Common myeloid progenitor, CD34-positive (primary cell): ENCODE results near the gene NOTUM.
A peak's percentile ranks its signal among the peaks of the same experiment; 100 is the strongest.

Experiments
- CTCF ChIA-PET: fragments of 350-600 bp; sonication (Branson Sonifier 250); formaldehyde crosslinking; loops from one replicate; lab custom pipeline; 2021; ENCODE audit warnings: antibody characterized with exemption; lab: Charles Lee
- POLR2A ChIA-PET: fragments of 350-600 bp; sonication (Branson Sonifier 250); formaldehyde crosslinking; loops from one replicate; lab custom pipeline; 2021; ENCODE audit warnings: antibody characterized with exemption; lab: Charles Lee
- DNase-seq, 3 donors: peaks; one replicate each; pipeline versions ENCODE4 v3.0.0 to v3.0.0-alpha.2; 2013
- H3K27ac ChIP-seq, 2 experiments: 1 replicate in 1 of 2; 2 replicates in 1 of 2; pipeline ENCODE4 v1.7.0; 2013; ENCODE audit warnings: inconsistent platforms in 2 of 2, low read length in 2 of 2, mild to moderate bottlenecking in 2 of 2, low read depth in 1 of 2, moderate library complexity in 1 of 2; ENCODE audit not compliant: severe bottlenecking in 2 of 2, insufficient read depth in 1 of 2, poor library complexity in 1 of 2
- H3K27me3 ChIP-seq, 5 experiments: replicated peaks in 2 of 5; 1 replicate in 3 of 5; 2 replicates in 2 of 5; pipeline versions ENCODE4 v1.6.1 to v1.7.0; 2013; ENCODE audit warnings: low read length in 4 of 5, mild to moderate bottlenecking in 2 of 5, moderate library complexity in 2 of 5, inconsistent platforms in 1 of 5; ENCODE audit not compliant: insufficient read depth in 5 of 5, control insufficient read depth in 4 of 5
- H3K36me3 ChIP-seq, 4 experiments: 1 replicate in 2 of 4; 2 replicates in 2 of 4; pipeline versions ENCODE4 v1.6.1 to v1.7.0; 2013; ENCODE audit warnings: low read length in 3 of 4, control low read depth in 1 of 4, mild to moderate bottlenecking in 1 of 4; ENCODE audit not compliant: control insufficient read depth in 4 of 4, insufficient read depth in 4 of 4
- H3K4me1 ChIP-seq, 4 experiments: 1 replicate in 3 of 4; 2 replicates in 1 of 4; pipeline versions ENCODE4 v1.6.1 to v1.7.1; 2013; ENCODE audit warnings: low read length in 3 of 4, mild to moderate bottlenecking in 3 of 4, control low read depth in 1 of 4, inconsistent platforms in 1 of 4, moderate library complexity in 1 of 4; ENCODE audit not compliant: control insufficient read depth in 4 of 4, insufficient read depth in 4 of 4; ENCODE audit errors: control extremely low read depth in 1 of 4
- H3K4me3 ChIP-seq, 7 experiments: 1 replicate in 4 of 7; 2 replicates in 3 of 7; pipeline versions ENCODE4 v1.5.1 to v1.7.0; 2013; ENCODE audit warnings: mild to moderate bottlenecking in 7 of 7, low read length in 6 of 7, moderate library complexity in 6 of 7, inconsistent platforms in 2 of 7, low read depth in 2 of 7, control low read depth in 1 of 7; ENCODE audit not compliant: insufficient read depth in 4 of 7, control insufficient read depth in 1 of 7; ENCODE audit errors: extremely low read depth in 1 of 7
- H3K9me3 ChIP-seq, 5 experiments: 1 replicate in 4 of 5; 2 replicates in 1 of 5; pipeline versions ENCODE4 v1.6.1 to v1.7.1; 2013; ENCODE audit warnings: low read length in 4 of 5, mild to moderate bottlenecking in 2 of 5, inconsistent platforms in 1 of 5, low read depth in 1 of 5, moderate library complexity in 1 of 5; ENCODE audit not compliant: control insufficient read depth in 4 of 5, insufficient read depth in 2 of 5; ENCODE audit errors: control extremely low read depth in 1 of 5
- WGBS: methylation state at CpG from one replicate; pipeline ENCODE4 v1.1.5; 2013; ENCODE audit not compliant: insufficient coverage; 5-methylcytosine and 5-hydroxymethylcytosine counted together

The NOTUM gene

DNA sequence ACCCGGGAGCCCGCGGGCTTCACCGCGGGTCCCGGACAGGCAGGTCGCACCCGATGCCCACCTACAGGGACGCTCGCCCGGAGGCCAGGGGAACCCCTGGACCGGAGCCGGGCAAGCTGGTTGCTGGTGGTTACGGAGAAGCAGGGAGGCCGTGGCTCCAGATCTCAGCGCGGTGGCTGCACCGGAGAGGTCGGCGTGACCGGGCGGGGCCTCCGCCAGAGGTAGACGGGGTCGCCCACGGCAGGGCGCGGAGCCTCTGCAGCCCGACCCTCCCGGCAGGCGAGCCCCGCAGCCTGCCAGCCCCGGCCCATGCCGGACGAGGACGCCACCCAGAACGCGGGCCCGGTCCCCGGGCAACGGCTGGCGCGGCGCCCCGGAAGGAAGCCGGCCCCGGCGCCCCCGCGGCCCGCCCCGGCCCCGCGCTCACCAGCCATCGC lies 50.1 kb downstream of the NOTUM start:
- peaks cover 5 to 81% (median 46%) of the 10 kb centered on the region in 4 experiments for H3K36me3 ChIP-seq
- POLR2A ChIA-PET, result interaction anchor here (1.5 kb wide), 1 partner anchor 13 kb away, joined by 4 read pairs; no protein-coding TSS in a partner anchor
- peaks cover 0 to 21% (median 14%) of the 10 kb centered on the region in 4 experiments for H3K4me1 ChIP-seq
- WGBS, result under 1% methylated on average over 45 of the region's 55 CpGs
- no peaks in the 10 kb centered on the region for H3K9me3 ChIP-seq
- H3K27me3 ChIP-seq, result peaks cover 0 to 2% (median 0%) of the 10 kb centered on the region in 5 experiments
- peak overlapping the region in 1 of 2 experiments; percentile 43 for H3K27ac ChIP-seq
- CTCF ChIA-PET, result interaction anchor here (1.5 kb wide), 1 partner anchor 18 kb away, joined by 5 read pairs; no protein-coding TSS in a partner anchor
- DNase-seq, result no peak
- H3K4me3 ChIP-seq, result peak overlapping the region; percentile 46 to 88 (median 76)

DNA sequence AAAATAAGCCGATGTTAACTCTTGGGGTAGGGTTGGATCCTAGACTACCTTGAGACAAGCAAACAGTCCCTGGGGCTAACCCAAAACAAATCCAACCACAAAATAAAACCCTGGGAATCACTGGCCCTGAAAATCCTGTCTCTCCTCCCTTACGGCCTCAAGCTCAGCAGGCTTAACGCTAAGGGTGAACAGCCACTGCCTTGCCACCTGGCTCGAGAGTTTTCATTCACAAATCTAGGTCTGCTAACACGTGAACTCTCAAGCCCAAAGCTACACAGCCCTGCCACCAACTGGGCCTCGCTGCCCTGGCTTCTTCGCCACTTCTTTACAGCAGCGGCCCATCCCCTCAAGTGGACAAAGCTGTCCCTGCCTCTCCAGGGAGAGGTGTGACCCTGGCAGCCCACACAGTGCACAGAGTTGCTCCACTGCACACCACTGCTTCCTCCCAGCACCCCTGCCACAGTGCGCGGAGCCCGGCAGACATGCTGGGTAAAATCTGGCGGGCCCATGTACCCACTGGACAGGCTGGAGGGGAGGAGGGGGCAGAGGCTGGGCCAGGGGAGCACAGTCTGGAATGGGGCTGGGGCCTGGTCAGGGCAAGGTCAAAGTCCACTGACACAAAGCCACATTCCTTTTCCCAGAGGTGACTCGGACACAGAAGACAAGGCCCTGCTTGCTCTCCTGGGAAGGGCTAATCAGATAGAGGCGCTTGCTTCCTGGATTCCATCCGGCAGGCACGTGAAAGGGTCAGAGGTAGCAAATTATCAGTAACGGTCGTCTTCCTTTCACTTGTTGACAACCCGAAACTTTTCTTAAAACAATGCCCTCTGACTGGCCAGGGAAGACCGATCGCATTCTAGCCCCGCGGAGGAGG lies 50.8 kb downstream of the NOTUM start:
- DNase-seq, result no peak
- H3K27me3 ChIP-seq, result peaks cover 0 to 2% (median 0%) of the 10 kb centered on the region in 5 experiments
- CTCF ChIA-PET, result no interaction called here
- POLR2A ChIA-PET, result no interaction called here
- 34% methylated on average over 19 of the region's 23 CpGs for WGBS
- H3K36me3 ChIP-seq, result peaks cover 4 to 81% (median 43%) of the 10 kb centered on the region in 4 experiments
- peaks cover 0 to 21% (median 14%) of the 10 kb centered on the region in 4 experiments for H3K4me1 ChIP-seq
- H3K27ac ChIP-seq, result peak overlapping the region in 1 of 2 experiments; percentile 43
- no peaks in the 10 kb centered on the region for H3K9me3 ChIP-seq
- H3K4me3 ChIP-seq, result peak overlapping the region; percentile 46 to 88 (median 76)

DNA sequence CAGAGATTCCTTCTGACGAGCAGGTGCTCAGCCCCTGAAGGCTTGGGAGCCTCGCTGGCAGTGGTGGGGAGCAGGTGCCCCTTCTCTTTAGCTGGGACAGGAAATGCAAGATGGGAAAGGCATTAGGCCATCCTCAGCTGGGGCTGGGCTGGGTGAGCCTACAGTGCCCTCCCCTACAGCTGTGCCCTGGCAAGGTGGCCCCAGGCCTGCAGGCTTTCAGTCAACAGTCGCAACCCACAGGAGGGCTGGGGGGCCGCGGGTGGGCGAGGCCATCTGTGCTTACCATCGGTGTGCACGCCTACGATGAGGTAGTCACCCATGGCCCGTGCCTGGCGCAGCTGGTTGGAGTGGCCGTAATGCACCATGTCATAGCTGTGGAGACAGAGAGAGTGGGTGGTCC lies 51.8 kb downstream of the NOTUM start:
- CTCF ChIA-PET, result no interaction called here
- H3K36me3 ChIP-seq, result peaks cover 5 to 81% (median 37%) of the 10 kb centered on the region in 4 experiments

DNA sequence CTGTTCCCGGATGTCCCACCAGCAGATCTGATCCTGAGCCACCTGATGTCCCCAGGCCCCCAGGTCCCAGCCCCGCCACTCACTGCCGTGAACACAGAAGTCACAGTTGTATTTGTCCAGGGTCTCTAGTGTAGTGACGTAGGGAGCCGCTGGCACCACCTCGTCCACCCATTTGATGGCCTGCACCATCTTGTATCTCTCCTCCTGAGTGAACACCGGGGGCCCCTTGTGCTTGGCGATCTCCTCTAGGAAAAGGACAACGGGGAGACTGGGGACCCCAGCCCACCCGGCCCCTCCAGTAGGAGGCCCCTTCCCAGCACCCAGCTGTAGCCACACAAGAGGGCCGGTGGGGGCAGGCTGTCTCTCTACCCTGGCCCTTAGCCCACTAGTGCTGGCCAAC lies 52.2 kb downstream of the NOTUM start:
- Histone ChIP-seq H3K36me3 (peaks cover 5 to 81% (median 34%) of the 10 kb centered on the region in 4 experiments), H3K9me3 (no peaks in the 10 kb centered on the region), H3K27ac (no peak overlapping the region), H3K4me1 (peaks cover 0 to 21% (median 14%) of the 10 kb centered on the region in 4 experiments), H3K4me3 (no peak overlapping the region), H3K27me3 (peaks cover 0 to 2% (median 0%) of the 10 kb centered on the region in 5 experiments)
- DNase-seq, result no peak
- POLR2A ChIA-PET, result no interaction called here
- CTCF ChIA-PET, result no interaction called here
- WGBS, result 96% methylated on average over 8 of the region's 11 CpGs

More for the DNA sequence above, 51.8 kb downstream of the NOTUM start:
- Histone ChIP-seq H3K27me3 (peaks cover 0 to 2% (median 0%) of the 10 kb centered on the region in 5 experiments), H3K4me1 (peaks cover 0 to 21% (median 14%) of the 10 kb centered on the region in 4 experiments), H3K4me3 (no peak overlapping the region), H3K27ac (no peak overlapping the region), H3K9me3 (no peaks in the 10 kb centered on the region)
- 98% methylated on average over 10 of the region's 12 CpGs for WGBS
- DNase-seq, result no peak
- POLR2A ChIA-PET, result no interaction called here

DNA sequence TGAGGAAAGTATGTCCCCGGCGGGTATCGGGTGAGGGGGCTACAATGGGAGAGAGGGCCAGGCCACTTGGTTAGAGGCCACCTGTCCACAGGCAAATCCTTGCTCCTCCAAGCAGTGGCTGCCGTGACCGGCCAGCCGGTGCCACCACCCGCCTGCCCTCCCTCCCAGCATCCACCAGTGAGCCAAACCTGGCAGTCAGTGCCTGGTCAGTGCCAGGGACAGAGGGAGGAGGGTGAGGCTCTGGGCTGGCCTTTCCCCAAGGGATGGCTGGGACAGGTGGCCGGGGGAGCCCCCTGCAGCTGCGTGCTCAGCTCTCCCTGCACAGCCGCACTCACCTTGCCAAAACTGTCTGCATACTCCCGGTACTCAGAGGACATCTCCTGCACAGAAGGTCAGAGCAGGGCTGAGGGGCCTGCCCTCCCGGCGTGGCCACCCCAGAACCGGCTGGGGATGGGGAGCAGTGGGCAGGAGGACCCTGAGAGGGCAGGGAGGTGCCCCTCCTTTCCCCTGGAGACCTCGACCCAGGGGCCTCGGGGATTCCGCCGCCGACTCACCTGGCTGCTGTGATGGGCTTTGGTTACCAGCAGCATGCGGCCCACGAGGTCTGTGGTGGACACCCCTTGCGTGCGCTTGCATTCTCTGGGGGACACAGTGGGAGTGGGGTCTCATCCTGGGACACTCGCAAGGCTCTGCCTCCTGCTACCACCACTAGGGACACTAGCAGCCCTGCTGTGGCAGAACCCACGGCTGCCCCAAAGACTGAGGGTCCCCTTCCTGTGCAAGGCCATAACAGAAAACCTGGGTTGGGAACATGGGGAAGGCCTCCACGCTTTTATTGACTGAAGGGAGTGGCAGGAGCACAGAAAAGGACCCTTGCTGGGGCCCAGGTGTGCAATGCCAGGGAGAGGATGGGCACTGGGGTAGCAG lies 53.5 kb downstream of the NOTUM start:
- WGBS, result 96% methylated on average over 23 of the region's 26 CpGs
- POLR2A ChIA-PET, result no interaction called here
- peaks cover 3 to 75% (median 23%) of the 10 kb centered on the region in 4 experiments for H3K36me3 ChIP-seq
- no peak for DNase-seq
- no peaks in the 10 kb centered on the region for H3K9me3 ChIP-seq
- H3K4me3 ChIP-seq, result no peak overlapping the region
- peaks cover 0 to 21% (median 19%) of the 10 kb centered on the region in 4 experiments for H3K4me1 ChIP-seq
- peaks cover 0 to 14% (median 2%) of the 10 kb centered on the region in 5 experiments for H3K27me3 ChIP-seq
- CTCF ChIA-PET, result interaction anchor here (1.9 kb wide), 1 partner anchor 17 kb away, joined by 4 read pairs; no protein-coding TSS in a partner anchor
- no peak overlapping the region for H3K27ac ChIP-seq

DNA sequence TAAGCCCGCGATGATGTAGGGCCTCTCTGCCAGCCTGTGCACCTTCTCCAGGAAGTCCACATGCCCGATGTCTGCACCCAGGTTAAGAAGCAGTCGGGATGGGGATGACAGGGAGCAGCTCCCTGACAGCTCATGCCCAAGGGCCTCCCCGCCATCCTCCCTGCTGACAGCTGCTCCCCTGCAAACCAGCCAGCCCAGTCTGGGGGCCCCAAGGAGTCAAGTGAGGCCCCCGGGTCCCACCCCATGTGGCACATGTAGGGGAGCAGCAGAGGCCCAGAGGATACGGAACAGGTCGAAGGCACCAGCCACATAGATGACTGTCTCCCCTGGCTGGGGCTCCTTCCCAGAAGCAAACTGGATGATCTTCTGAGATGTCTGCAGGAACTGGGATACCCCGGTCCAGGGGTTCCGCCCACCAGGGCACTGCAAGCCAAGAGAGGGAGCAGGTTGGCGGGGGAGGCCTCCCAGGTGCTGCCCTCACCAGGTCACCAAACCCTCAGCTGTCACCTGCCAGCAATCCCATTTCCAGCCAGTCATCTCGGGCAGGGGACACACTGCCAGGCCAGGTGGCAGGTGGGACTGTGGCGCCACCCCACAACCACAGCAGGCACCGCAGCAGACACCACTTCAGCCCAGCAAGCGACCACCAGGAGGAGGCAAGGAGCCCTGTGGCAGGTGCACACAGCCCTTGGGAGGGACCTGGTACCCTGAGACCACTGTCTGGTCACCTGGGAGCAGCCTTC lies 54.3 kb downstream of the NOTUM start:
- WGBS, result 94% methylated on average over 11 of the region's 15 CpGs
- POLR2A ChIA-PET, result interaction anchor here (0.6 kb wide), 1 partner anchor 189 kb away, joined by 3 read pairs; no protein-coding TSS in a partner anchor

More for the DNA sequence above, 54.3 kb downstream of the NOTUM start:
- peaks cover 0 to 21% (median 2%) of the 10 kb centered on the region in 5 experiments for H3K27me3 ChIP-seq
- DNase-seq, result no peak
- no peak overlapping the region for H3K27ac ChIP-seq
- H3K36me3 ChIP-seq, result peaks cover 3 to 67% (median 17%) of the 10 kb centered on the region in 4 experiments
- CTCF ChIA-PET, result interaction anchor here (1.2 to 1.9 kb wide), 2 partner anchors 18 to 37 kb away, joined by 4 read pairs; no protein-coding TSS in a partner anchor
- H3K9me3 ChIP-seq, result no peaks in the 10 kb centered on the region
- H3K4me3 ChIP-seq, result no peak overlapping the region
- peaks cover 0 to 26% (median 22%) of the 10 kb centered on the region in 4 experiments for H3K4me1 ChIP-seq
